Retinal pigment epithelial cell (primary cell): Measurements from ENCODE around the gene SLC25A45.

Source experiments
- DNase-seq: peaks from one replicate; pipeline ENCODE4 v3.0.0-alpha.2; 2010; ENCODE audit warnings: low read depth
- H3K4me3 ChIP-seq: 2 replicates; pipeline ENCODE4 v1.5.1; 2011; ENCODE audit warnings: mild to moderate bottlenecking, low read length, control low read depth, moderate library complexity
- TF ChIP-seq, protein P1 (sequence below): conservative IDR thresholded peaks from 2 replicates; pipeline ENCODE4 v1.5.1; 2011; ENCODE audit warnings: low read depth, low read length, control low read depth, inconsistent platforms

Gene SLC25A45

DNA sequence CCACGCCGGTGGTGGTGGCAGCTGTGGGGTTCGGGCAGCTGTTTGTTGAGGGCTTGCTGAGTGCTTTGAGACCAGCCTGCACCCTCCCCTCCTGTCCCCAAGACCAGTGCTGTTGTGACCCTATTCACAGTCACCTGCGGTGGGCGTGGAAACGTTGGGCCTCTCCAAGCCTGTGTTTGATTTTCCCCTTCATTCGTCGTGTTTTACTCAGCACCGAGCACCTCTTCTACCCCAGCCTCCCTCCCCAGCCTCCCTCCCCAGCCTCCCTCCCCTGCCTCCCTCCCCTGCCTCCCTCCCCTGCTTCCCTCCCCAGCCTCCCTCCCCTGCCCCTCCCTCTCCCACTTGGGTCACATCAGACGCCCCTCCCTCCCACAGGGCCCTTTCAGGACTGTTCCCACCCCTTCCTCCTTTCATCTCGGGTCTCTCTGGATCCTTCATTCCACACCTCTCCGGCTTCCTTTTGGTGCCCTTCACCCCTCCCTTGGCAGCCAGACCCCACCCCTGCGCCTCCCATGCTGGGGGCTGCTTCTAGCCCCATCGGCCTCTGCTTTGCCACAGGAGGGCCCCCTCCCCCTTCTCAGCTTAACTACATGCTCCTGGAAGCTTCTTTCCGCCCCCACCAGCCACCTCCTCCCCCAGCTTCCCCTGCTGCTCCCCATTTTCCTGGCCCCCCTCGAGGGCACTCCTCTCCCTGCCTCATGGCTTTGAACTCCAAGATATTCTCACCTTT, 18.8 kb upstream of the SLC25A45 start:
- DNase-seq, result no peak
- TF ChIP-seq, protein P1, sequence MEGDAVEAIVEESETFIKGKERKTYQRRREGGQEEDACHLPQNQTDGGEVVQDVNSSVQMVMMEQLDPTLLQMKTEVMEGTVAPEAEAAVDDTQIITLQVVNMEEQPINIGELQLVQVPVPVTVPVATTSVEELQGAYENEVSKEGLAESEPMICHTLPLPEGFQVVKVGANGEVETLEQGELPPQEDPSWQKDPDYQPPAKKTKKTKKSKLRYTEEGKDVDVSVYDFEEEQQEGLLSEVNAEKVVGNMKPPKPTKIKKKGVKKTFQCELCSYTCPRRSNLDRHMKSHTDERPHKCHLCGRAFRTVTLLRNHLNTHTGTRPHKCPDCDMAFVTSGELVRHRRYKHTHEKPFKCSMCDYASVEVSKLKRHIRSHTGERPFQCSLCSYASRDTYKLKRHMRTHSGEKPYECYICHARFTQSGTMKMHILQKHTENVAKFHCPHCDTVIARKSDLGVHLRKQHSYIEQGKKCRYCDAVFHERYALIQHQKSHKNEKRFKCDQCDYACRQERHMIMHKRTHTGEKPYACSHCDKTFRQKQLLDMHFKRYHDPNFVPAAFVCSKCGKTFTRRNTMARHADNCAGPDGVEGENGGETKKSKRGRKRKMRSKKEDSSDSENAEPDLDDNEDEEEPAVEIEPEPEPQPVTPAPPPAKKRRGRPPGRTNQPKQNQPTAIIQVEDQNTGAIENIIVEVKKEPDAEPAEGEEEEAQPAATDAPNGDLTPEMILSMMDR, result no peak
- no peak overlapping the region for H3K4me3 ChIP-seq

DNA sequence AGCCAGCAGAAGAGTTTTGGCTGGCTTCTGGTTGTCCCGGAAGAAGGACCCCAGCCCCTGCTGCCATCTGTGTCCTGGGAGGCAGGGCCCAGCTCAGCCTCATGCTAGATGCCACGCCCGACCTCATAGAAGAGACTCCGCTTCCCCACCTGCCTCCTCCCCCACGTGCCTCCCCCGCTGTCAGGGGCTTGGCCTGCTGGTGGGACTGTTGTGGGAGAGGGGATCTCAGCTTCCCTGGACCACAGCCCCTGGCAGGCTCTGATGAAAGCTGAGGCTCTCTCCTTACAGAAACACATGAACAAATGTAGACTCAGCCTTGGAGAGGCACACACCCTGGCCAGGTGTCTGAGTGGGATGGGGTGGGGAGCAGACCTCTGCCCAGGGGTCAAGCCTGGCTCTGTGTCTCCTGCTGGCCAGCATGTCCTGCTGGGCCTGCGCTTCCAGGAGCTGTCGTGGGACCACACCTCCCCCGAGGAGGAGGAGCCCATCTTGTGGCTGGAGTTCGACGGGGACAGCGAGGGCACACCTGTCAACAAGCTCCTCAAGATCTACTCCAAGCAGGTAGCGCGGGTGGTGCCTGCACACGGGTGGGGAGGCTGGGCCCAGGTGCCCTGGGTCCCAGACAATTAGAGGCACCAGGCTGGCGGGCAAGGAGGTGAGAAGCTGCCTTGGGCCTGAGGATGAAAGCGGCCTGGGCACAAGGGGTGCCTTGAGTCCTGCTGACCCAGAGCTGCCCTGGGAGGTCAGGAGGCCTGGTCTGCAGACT, 18.0 kb upstream of the SLC25A45 start:
- no peak for DNase-seq
- TF ChIP-seq, protein P1, result no peak
- H3K4me3 ChIP-seq, result no peak overlapping the region

DNA sequence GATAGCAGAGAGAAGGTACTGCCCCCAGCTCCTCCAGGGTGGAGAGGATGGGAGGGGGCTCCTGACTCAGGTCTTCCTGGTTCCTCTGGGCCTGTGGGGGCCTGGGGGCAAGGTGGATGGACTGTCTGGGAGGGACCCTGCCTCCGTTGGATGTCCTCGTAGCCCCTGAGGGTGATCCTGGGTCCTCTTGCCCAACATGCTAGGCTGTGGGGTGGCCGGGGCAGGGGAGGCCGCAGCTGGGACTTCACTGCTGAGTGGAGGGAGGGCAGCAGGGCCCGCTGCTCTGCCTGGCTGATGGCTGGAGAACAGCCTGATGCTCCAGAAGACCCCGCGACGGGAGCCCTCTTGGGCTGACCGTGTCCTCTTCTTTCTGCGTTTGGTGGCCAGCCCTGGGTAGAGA, 17.4 kb upstream of the SLC25A45 start:
- TF ChIP-seq, protein P1, result no peak
- H3K4me3 ChIP-seq, result no peak overlapping the region
- DNase-seq, result no peak

DNA sequence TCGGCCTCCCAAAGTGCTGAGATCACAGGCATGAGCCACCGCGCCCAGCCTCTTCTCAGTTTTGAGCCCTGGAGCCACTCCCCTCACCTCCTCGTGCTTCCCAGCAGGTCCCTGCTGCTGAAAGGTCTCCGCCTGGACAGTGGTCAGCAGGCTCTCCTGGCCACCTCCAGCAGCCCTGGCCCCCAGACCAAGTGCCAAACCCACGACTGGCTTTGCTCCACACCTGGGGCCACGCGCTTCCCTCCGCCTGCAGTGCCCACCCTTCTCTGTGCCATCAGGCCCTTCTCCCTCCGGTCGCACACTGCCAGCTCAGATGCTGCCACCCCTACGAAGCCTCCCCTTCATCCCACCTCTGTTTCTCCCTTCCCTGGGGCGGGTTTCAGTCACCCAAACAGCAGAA, 16.8 kb upstream of the SLC25A45 start:
- no peak for DNase-seq
- TF ChIP-seq, protein P1, result no peak
- H3K4me3 ChIP-seq, result no peak overlapping the region

DNA sequence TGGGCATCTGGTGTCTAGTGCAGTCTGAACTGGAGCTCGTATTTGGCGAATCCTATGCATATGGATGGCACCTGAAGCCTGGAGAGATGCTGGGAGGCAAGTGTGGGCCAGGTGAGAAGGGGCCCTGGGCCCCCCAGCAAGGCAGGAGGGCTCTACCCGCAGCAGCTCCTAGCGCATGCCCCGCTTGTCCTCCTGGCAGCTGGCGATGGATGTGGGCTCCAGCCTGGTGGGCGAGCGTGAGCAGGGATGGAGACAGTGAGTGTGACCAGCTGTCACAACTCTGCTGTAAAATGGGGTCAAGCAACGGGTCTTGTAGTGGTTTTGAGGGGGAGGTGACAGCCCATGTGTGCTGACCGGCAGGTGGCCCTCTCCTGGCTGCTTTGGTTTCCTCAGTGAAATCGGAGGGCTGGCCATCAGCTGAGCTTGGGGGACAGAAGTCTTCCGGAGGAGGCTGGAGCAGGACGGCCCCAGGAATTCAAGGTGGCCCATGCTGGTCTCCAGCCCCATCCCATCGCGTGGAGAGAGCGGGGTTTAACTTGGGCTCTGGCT, 16.0 kb upstream of the SLC25A45 start:
- no peak overlapping the region for H3K4me3 ChIP-seq
- DNase-seq, result no peak
- TF ChIP-seq, protein P1, result no peak

DNA sequence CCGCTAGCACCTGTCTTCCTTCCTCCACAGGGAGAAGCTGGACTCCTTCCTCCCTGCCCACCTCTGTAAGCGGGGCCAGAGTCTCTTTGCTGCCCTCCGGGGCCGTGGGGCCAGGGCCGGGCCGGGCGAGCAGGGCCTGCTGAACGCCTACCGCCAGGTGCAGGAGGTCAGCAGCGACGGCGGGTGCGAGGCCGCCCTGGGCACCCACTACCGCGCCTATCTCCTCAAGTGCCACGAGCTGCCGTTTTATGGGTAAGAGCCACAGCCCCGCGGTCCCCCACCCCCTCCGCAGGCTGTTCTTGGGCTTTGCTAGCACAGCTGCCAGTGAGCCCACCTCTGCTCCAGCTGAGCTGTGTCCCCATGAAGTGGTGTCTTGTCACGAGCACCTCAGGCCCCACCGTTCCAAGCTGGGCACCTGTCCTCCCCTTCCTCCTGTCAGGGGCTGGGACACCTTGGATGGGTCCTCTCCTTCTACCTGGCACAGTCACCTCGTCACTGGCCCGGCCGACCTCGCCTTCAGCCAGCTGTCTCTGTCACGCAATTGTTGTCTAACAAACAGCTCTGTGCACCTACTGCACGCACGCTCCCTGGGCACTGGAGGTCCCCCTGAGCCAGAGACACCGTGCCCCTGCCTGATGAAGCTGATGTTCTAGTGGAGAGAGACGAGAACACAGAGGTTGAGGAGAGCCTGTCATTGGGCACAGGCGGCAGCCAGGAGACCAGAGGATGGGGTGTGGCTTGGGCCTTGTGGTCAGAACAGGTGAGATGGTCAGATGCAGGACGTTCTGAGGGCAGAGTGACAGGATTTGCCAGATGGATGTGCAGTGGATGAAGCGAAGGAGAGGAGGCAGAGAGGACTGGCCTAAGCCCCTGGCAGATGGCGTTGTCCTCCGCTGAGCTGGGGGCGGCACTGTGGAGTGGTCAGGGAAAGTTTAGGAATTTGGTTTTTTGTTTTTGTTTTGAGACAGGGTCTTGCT, 14.6 kb upstream of the SLC25A45 start:
- DNase-seq, result no peak
- H3K4me3 ChIP-seq, result no peak overlapping the region
- TF ChIP-seq, protein P1, result no peak
